Erythroblast (primary cell): ENCODE data around the gene RAMACL.

ENCODE experiments used
- GATA1 ChIP-seq: IDR thresholded peaks from 2 replicates; pipeline ENCODE4 v1.6.1; 2011; ENCODE audit warnings: low read depth, mild to moderate bottlenecking, control low read depth, low read length, moderate library complexity
- POLR2A ChIP-seq: IDR thresholded peaks from 2 replicates; pipeline ENCODE4 v1.6.1; 2011; ENCODE audit warnings: mild to moderate bottlenecking, low read length

- no peak for TF ChIP-seq POLR2A
- no peak for TF ChIP-seq GATA1
These were observed 29.6 kb downstream of the RAMACL start for GRCh38 chr6:166556863-166557322.
